Esophagus squamous epithelium (tissue), 5 donors: Measurements from ENCODE around the gene DIP2A. TPM values are rescaled to one million over a fixed set of nuclear protein-coding genes. Genes with fewer than 3 reads are reported as not detected.

Source experiments
- DNase-seq: peaks from one replicate; lab custom pipeline; 2025; lab: John Stamatoyannopoulos, UW
- H3K27ac ChIP-seq, 4 donors: fragments of 200-600 bp; sonication (generic); one replicate each; pipeline ENCODE4 v1.5.1; 2016 to 2019; ENCODE audit warnings: mild to moderate bottlenecking in 1 of 4
- H3K27me3 ChIP-seq, 4 donors: fragments of 200-600 bp; sonication (generic); 1 replicate in 3 of 4; 2 replicates in 1 of 4; pipeline versions ENCODE4 v1.5.1 to v1.6.0; 2017 to 2021; ENCODE audit warnings: antibody characterized with exemption in 1 of 4
- H3K36me3 ChIP-seq, 3 donors: fragments of 200-600 bp; sonication (generic); one replicate each; pipeline ENCODE4 v1.5.1; 2016 to 2019
- H3K4me1 ChIP-seq, 3 donors: fragments of 200-600 bp; sonication (generic); one replicate each; pipeline ENCODE4 v1.5.1; 2017 to 2019
- H3K4me3 ChIP-seq, 4 donors: fragments of 200-600 bp; sonication (generic); 1 replicate in 3 of 4; 2 replicates in 1 of 4; pipeline ENCODE4 v1.5.1; 2016 to 2019; ENCODE audit warnings: mild to moderate bottlenecking in 2 of 4, moderate library complexity in 1 of 4
- H3K9me3 ChIP-seq, 3 donors: fragments of 200-600 bp; sonication (generic); one replicate each; pipeline ENCODE4 v1.5.1; 2016 to 2019
- POLR2A ChIP-seq, 4 donors: fragments of 450-650 bp; IDR thresholded peaks; one replicate each; pipeline ENCODE4 v1.6.1; 2017; ENCODE audit warnings: antibody characterized with exemption in 4 of 4, mild to moderate bottlenecking in 4 of 4, moderate library complexity in 3 of 4
- WGBS, 2 donors: methylation state at CpG; one replicate each; pipeline ENCODE4 v1.1.5; 2018; 5-methylcytosine and 5-hydroxymethylcytosine counted together
- intact Hi-C: fragments of 100-400 bp; cut with DNase I; formaldehyde crosslinking; loops from one replicate; pipeline ENCODE4 v1.15.0; 2022
- total RNA-seq, 4 donors: library from RNA; depleted of rRNA; stranded (reverse); fragments of >200 nt; gene quantifications; one replicate each; pipeline ENCODE4 v1.1.0, GENCODE V29; 2016
- TF ChIP-seq, protein P1 (sequence below), 6 experiments: fragments of 450-650 bp in 4 of 6; fragments of 200-600 bp in 2 of 6; sonication (generic) in 2 of 6; IDR thresholded peaks; one replicate each; pipeline ENCODE4 v1.5.1; 2016 to 2019; ENCODE audit warnings: antibody characterized with exemption in 6 of 6, mild to moderate bottlenecking in 4 of 6, moderate library complexity in 4 of 6
- donor health status: DM: yes; HTN: yes; CAD: no.

DIP2A gene
- total RNA-seq, 4 donors from 2014 or later: 16.7 to 40.3 (median 33.0) TPM

DNA sequence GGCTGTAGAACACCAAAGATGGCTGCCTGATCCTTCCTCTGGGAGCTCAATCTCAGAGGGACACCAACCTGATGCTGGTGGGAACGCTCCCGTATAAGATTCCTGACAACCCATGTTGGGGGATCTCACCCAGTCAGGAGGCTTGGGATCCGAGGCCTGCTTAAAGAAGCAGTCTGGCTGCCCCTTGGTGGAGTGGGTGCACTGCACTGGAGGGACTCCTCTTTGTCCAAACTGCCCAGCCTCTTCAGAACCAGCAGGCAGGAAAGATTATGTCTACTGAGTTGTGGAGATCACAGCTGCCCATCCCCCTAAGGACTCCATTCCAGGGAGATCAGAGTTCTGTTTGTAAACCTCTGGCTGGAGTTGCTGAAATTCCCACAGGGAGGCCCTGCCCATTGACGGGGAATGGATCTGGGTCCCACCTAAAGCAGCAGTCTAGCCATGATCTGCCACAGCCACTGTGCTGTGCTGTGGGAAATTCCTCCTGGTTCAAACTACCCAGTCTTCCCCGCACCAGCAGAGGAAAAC is 123.2 kb downstream of the DIP2A start:
- TF ChIP-seq POLR2A (IDR thresholded peaks at IDR 0.05): no peak
- TF ChIP-seq, protein P1, sequence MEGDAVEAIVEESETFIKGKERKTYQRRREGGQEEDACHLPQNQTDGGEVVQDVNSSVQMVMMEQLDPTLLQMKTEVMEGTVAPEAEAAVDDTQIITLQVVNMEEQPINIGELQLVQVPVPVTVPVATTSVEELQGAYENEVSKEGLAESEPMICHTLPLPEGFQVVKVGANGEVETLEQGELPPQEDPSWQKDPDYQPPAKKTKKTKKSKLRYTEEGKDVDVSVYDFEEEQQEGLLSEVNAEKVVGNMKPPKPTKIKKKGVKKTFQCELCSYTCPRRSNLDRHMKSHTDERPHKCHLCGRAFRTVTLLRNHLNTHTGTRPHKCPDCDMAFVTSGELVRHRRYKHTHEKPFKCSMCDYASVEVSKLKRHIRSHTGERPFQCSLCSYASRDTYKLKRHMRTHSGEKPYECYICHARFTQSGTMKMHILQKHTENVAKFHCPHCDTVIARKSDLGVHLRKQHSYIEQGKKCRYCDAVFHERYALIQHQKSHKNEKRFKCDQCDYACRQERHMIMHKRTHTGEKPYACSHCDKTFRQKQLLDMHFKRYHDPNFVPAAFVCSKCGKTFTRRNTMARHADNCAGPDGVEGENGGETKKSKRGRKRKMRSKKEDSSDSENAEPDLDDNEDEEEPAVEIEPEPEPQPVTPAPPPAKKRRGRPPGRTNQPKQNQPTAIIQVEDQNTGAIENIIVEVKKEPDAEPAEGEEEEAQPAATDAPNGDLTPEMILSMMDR (IDR thresholded peaks at IDR 0.05): no peak
- no peaks in the 10 kb centered on the region for H3K27me3 ChIP-seq
- DNase-seq: no peak
- H3K27ac ChIP-seq: no peak overlapping the region
- H3K4me1 ChIP-seq: peaks cover 3 to 14% (median 4%) of the 10 kb centered on the region in 3 donors
- no peak overlapping the region for H3K4me3 ChIP-seq
- peaks cover 0 to 34% (median 4%) of the 10 kb centered on the region in 3 donors for H3K9me3 ChIP-seq
- WGBS, 2 donors: 80 to 100% methylated on average over 1 of the region's 5 CpGs
- intact Hi-C loops: no loop called here
- H3K36me3 ChIP-seq: peaks cover 0 to 14% (median 0%) of the 10 kb centered on the region in 3 donors

DNA sequence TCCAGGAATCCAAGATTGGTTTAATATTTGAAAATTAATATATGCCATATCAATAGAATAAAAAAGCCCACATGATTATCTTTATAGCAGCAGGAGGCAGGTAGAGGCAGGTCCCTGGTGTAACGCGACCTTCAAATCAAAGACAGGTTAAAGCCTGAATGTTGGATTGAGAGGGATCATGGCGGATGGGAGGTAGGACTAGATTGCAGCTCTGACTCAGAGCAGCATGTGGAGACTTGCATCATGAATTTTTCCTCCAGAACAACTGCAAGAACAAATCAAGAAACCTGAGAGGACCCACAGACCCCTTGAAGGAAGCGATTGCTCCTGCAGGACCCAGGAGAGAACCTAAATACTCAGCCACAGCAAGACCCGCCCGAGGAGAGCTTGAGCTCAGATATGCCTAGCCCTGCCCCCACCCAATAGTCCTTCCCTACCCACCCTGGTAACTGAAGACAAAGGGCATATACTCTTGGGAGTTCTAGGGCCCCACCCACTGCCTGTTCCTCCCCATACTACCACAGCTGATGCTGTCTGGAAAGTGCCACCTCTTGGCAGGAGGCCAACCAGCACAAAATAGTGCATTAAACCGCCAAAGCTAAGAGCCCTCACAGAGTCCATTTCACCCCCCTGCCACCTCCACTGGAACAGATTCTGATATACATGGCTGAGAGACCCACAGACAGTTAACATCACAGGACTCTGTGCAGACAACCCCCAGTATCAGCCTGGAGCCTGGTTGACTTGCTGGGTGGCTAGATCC is 126.7 kb downstream of the DIP2A start:
- H3K36me3 ChIP-seq: peaks cover 0 to 14% (median 0%) of the 10 kb centered on the region in 3 donors
- no peak for TF ChIP-seq POLR2A (IDR thresholded peaks at IDR 0.05)
- no peaks in the 10 kb centered on the region for H3K27me3 ChIP-seq
- H3K4me3 ChIP-seq: no peak overlapping the region
- H3K27ac ChIP-seq: peak overlapping the region; percentile 30 to 65 (median 42)
- DNase-seq: no peak
- peaks cover 0 to 53% (median 16%) of the 10 kb centered on the region in 3 donors for H3K9me3 ChIP-seq
- intact Hi-C loops: no loop called here
- H3K4me1 ChIP-seq: peaks cover 3 to 14% (median 4%) of the 10 kb centered on the region in 3 donors
- WGBS, 2 donors: 34 to 49% methylated on average over 6 to 7 of the region's 7 CpGs

DNA sequence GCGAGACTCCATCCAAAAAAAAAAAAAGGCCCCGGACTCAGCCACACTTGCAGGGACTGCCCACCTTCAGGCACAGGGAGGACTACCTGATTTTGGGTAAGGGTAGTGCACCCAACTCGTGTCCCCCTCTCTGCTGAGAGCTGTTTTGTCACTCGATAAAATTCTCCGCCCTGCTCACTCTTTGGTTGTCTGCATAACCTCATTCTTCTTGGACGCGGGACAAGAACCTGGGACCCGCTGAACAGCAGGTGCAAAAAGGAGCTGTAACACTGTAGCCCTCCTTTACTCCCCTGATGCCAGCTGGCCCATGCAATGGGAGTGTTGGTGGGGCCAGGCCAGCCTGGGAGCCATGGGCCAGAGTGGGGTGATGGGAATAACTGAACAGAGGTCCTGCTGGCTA is 135.6 kb downstream of the DIP2A start:
- Histone ChIP-seq H3K27me3 (no peaks in the 10 kb centered on the region), H3K36me3 (no peaks in the 10 kb centered on the region), H3K9me3 (peaks cover 0 to 40% (median 12%) of the 10 kb centered on the region in 3 donors), H3K4me3 (no peak overlapping the region), H3K27ac (no peak overlapping the region), H3K4me1 (peaks cover 0 to 10% (median 7%) of the 10 kb centered on the region in 3 donors)
- no peak for TF ChIP-seq POLR2A (IDR thresholded peaks at IDR 0.05)
- TF ChIP-seq, protein P1 (IDR thresholded peaks at IDR 0.05): no peak
- intact Hi-C loops: no loop called here
- 76 to 78% methylated on average over 5 to 8 of the region's 8 CpGs for WGBS, 2 donors
- DNase-seq: no peak

DNA sequence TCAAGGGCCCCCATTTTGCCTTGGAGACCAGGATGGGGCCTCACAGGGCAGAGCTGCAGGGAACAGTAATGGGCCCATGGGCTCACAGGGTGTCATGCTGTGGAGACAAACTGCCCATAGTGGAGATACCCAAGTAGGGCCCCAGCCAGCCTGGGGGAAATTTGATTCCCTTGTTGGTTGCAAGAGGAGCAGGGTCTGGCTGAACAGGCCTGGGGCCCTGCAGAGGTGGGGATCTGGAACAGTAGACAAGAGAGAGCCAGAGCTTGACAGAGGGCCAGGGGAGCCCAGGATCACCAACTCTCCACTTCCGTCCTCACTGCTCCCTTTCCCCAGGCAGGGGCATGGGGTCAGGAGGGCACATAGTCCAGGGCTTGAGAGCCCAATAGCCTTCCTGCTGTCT is 137.5 kb downstream of the DIP2A start:
- WGBS, 2 donors: 100% methylated on average over 1 of the region's 1 CpG; no CpG with 5 or more reads in 1 of the 2 donors
- H3K36me3 ChIP-seq: no peaks in the 10 kb centered on the region
- no peak for DNase-seq
- H3K4me3 ChIP-seq: no peak overlapping the region
- intact Hi-C loops: no loop called here
- no peak for TF ChIP-seq POLR2A (IDR thresholded peaks at IDR 0.05)
- TF ChIP-seq, protein P1 (IDR thresholded peaks at IDR 0.05): no peak
- no peaks in the 10 kb centered on the region for H3K27me3 ChIP-seq
- H3K9me3 ChIP-seq: peaks cover 0 to 21% (median 0%) of the 10 kb centered on the region in 3 donors
- no peak overlapping the region for H3K27ac ChIP-seq
- H3K4me1 ChIP-seq: peaks cover 0 to 19% (median 7%) of the 10 kb centered on the region in 3 donors

DNA sequence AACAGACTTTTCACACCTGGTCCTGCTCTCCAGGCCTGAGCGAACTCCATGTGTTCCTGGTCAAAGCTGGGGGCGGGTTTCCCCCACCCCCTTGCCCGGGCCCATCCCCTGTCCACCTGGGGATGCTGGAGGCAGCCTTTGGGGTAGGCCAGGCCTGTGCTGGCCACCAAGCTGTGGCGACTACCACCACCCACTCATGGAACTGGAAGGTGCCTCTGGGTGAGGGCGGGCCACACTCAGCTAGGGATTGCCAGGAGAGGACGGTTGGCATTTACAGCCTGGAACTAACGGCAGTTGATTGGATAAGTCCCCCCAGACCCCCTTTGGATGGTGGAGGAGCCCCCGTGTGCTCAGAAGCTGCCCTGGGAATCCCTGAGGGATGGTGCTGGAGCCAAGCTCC is 138.3 kb downstream of the DIP2A start:
- H3K27me3 ChIP-seq: no peaks in the 10 kb centered on the region
- H3K27ac ChIP-seq: no peak overlapping the region
- peaks cover 0 to 19% (median 7%) of the 10 kb centered on the region in 3 donors for H3K4me1 ChIP-seq
- no peak overlapping the region for H3K4me3 ChIP-seq
- H3K36me3 ChIP-seq: no peaks in the 10 kb centered on the region
- 40% methylated on average over 1 of the region's 8 CpGs; no CpG with 5 or more reads in 1 of the 2 donors for WGBS, 2 donors
- H3K9me3 ChIP-seq: peaks cover 0 to 19% (median 0%) of the 10 kb centered on the region in 3 donors
- TF ChIP-seq, protein P1 (IDR thresholded peaks at IDR 0.05): no peak
- TF ChIP-seq POLR2A (IDR thresholded peaks at IDR 0.05): no peak
- intact Hi-C loops: no loop called here
- DNase-seq: no peak
